K562 (cell line): Measurements from ENCODE around the gene ARHGAP30. TPM values are rescaled to one million over a fixed set of nuclear protein-coding genes. Genes with fewer than 3 reads are reported as not detected.

Experiments used
- ATAC-seq: fragments of 200-7000 bp; cut with Tn5 transposase; 3 replicates; pipeline ENCODE4 v1.9.1; 2020; ENCODE audit warnings: moderate library complexity
- BruUV-seq: library from RNA; stranded (reverse); fragments of 400-500 nt; replicated peaks from 2 replicates; lab custom pipeline; 2021; lab: Mats Ljungman, UMichigan
- CTCF ChIA-PET: fragments of 300-600 bp; formaldehyde crosslinking; extraction: SDS; loops from one replicate; lab custom pipeline; 2021; ENCODE audit warnings: low intra/inter-chr PET ratio; lab: Yijun Ruan, JAX
- POLR2A ChIA-PET: fragments of 300-600, 350-650 bp; sonication (Branson Sonifier 250); formaldehyde crosslinking; extraction: SDS; loops from one replicate; lab custom pipeline; 2021; ENCODE audit warnings: antibody characterized with exemption, inconsistent platforms; lab: Yijun Ruan, JAX
- DNase-seq, 4 experiments: peaks; one replicate each; pipeline versions ENCODE4 v3.0.0 to v3.0.0-alpha.2; 2011 to 2018; ENCODE audit warnings: low spot score in 3 of 4, mixed read lengths in 3 of 4; ENCODE audit errors: extremely low read depth in 1 of 4
- FAIRE-seq: peaks from 2 replicates; lab custom pipeline; 2011; peaks lifted over from hg19 to GRCh38; lab: Jason Lieb, UNC
- H2AFZ ChIP-seq: 2 replicates; pipeline ENCODE4 v1.6.0; 2011; ENCODE audit warnings: low read depth, low read length, control low read depth, inconsistent platforms
- H3K27ac ChIP-seq: fragments of 200-600 bp; 3 replicates; pipeline ENCODE4 v1.8.0; 2011; ENCODE audit warnings: low read depth, mild to moderate bottlenecking, control low read depth, inconsistent platforms, low read length, moderate library complexity, mixed read lengths; ENCODE audit errors: extremely low read depth
- H3K27me3 ChIP-seq, 2 experiments: fragments of 300-600 bp in 1 of 2; 2 replicates in 1 of 2; 3 replicates in 1 of 2; pipeline versions ENCODE4 v1.6.0 to v1.8.0; 2011; ENCODE audit warnings: inconsistent platforms in 2 of 2, low read length in 2 of 2, mild to moderate bottlenecking in 1 of 2, mixed read lengths in 1 of 2, moderate library complexity in 1 of 2; ENCODE audit not compliant: control insufficient read depth in 2 of 2, insufficient read depth in 2 of 2
- H3K36me3 ChIP-seq: fragments of 300-600 bp; 3 replicates; pipeline ENCODE4 v1.8.0; 2011; ENCODE audit warnings: mild to moderate bottlenecking, low read length, inconsistent platforms; ENCODE audit not compliant: control insufficient read depth, insufficient read depth
- H3K4me1 ChIP-seq, 2 experiments: fragments of 200-600 bp in 1 of 2; replicated peaks in 1 of 2; 2 replicates in 1 of 2; 3 replicates in 1 of 2; pipeline versions ENCODE4 v1.5.1 to v1.8.0; 2011; ENCODE audit warnings: inconsistent platforms in 2 of 2, low read length in 2 of 2, mild to moderate bottlenecking in 1 of 2, mixed read lengths in 1 of 2, moderate library complexity in 1 of 2; ENCODE audit not compliant: control insufficient read depth in 2 of 2, insufficient read depth in 2 of 2
- H3K4me2 ChIP-seq: 2 replicates; pipeline ENCODE4 v1.6.1; 2011; ENCODE audit warnings: low read length, control low read depth, inconsistent platforms, mixed read lengths; ENCODE audit not compliant: insufficient read depth
- H3K4me3 ChIP-seq: fragments of 200-600 bp; sonication (generic), shearing (Covaris generic); 2 replicates; pipeline ENCODE4 v1.5.1; 2016; ENCODE audit warnings: control low read depth, inconsistent platforms
- H3K79me2 ChIP-seq: fragments of 200-600 bp; 3 replicates; pipeline ENCODE4 v1.8.0; 2011; ENCODE audit warnings: low read length, inconsistent platforms; ENCODE audit not compliant: control insufficient read depth, insufficient read depth
- H3K9ac ChIP-seq, 2 experiments: 2 replicates each; pipeline versions ENCODE4 v1.6.0 to v1.6.1; 2011; ENCODE audit warnings: low read depth in 2 of 2, low read length in 2 of 2, control low read depth in 1 of 2, inconsistent platforms in 1 of 2, mild to moderate bottlenecking in 1 of 2, mixed read lengths in 1 of 2; ENCODE audit not compliant: insufficient read depth in 1 of 2
- H3K9me1 ChIP-seq: one replicate; pipeline ENCODE4 v1.6.0; 2011; ENCODE audit warnings: inconsistent platforms, mild to moderate bottlenecking, low read length, moderate library complexity; ENCODE audit not compliant: control insufficient read depth, insufficient read depth
- H3K9me3 ChIP-seq: replicated peaks from 2 replicates; pipeline ENCODE4 v1.5.1; 2011; ENCODE audit warnings: low read depth, low read length, inconsistent platforms; ENCODE audit not compliant: control insufficient read depth, insufficient read depth
- H4K20me1 ChIP-seq: replicated peaks from 2 replicates; pipeline ENCODE4 v1.6.1; 2011; ENCODE audit warnings: low read length, inconsistent platforms, mixed read lengths; ENCODE audit not compliant: control insufficient read depth, insufficient read depth
- ATF7 ChIP-seq: fragments of 450-650 bp; IDR thresholded peaks from 2 replicates; pipeline ENCODE4 v1.7.1; 2014; ENCODE audit warnings: mild to moderate bottlenecking, moderate library complexity
- CHD2 ChIP-seq: IDR thresholded peaks from 2 replicates; pipeline ENCODE4 v1.6.1; 2011; ENCODE audit warnings: low read depth, low read length
- HCFC1 ChIP-seq: IDR thresholded peaks from 2 replicates; pipeline ENCODE4 v1.6.1; 2012; ENCODE audit warnings: low read depth, low read length, improper control_type of control experiment
- MAZ ChIP-seq, 2 experiments: fragments of 450-650 bp in 1 of 2; sonication (generic) in 1 of 2; formaldehyde crosslinking; IDR thresholded peaks in 1 of 2; conservative IDR thresholded peaks in 1 of 2; 2 replicates each; pipeline versions ENCODE4 v1.4.0 to v1.5.0; 2020; ENCODE audit warnings: mild to moderate bottlenecking in 1 of 2, missing genetic modification reagents in 1 of 2
- ZBTB7A ChIP-seq: IDR thresholded peaks from 2 replicates; pipeline ENCODE4 v1.6.1; 2011; ENCODE audit warnings: low read depth, mild to moderate bottlenecking, low read length, moderate library complexity, borderline replicate concordance; ENCODE audit not compliant: control insufficient read depth
- ZNF197 ChIP-seq: fragments of 200-800 bp; sonication (Bioruptor generic); IDR thresholded peaks from 2 replicates; pipeline ENCODE4 v1.6.1; 2016; ENCODE audit warnings: low read depth, missing genetic modification characterization, missing compliant biosample characterization
- ZNF354B ChIP-seq: fragments of 250-450 bp; sonication (Bioruptor Pico); IDR thresholded peaks from 2 replicates; pipeline ENCODE4 v1.4.0; 2020
- WGBS: fragments of 100-300 bp; shearing (Covaris generic); methylation state at CpG from one replicate; pipeline ENCODE4 v1.1.6; 2016; ENCODE audit warnings: low coverage, mixed read lengths; ENCODE audit not compliant: insufficient coverage; ENCODE audit errors: missing lambda C conversion rate; 5-methylcytosine and 5-hydroxymethylcytosine counted together
- in situ Hi-C: fragments of 300-500 bp; cut with MboI; formaldehyde crosslinking; loops from 4 replicates; pipeline ENCODE4 v1.15.0; 2018; ENCODE audit warnings: inconsistent platforms, mixed read lengths
- intact Hi-C: fragments of 100-400 bp; cut with micrococcal nuclease; formaldehyde crosslinking; loops from 2 replicates; pipeline ENCODE4 v1.14.2; 2022
- polyA plus RNA-seq, 8 experiments: library from polyadenylated mRNA; depleted of rRNA in 4 of 8; stranded (reverse) in 5 of 8; unstranded in 3 of 8; fragments of >200 nt; fragmentation: Nextera tagmentation in 2 of 8; fragmentation: Illumina TruSeq in 1 of 8; extraction: Ambion mirVana in 2 of 8; extraction: Trizol in 1 of 8; gene quantifications; 2 replicates each; pipeline versions ENCODE4 v1.2.1 to v1.2.3, GENCODE V29; 2011 to 2014; ENCODE audit warnings: inconsistent platforms in 1 of 8, missing spikeins in 1 of 8
- total RNA-seq, 7 experiments: library from RNA; depleted of rRNA in 6 of 7; stranded (reverse); fragments of >200 nt in 6 of 7; fragmentation: Illumina TruSeq in 2 of 7; extraction: Trizol in 2 of 7; gene quantifications; 2 replicates each; pipeline versions ENCODE4 v1.2.1 to v1.2.3, GENCODE V29; 2011 to 2021; ENCODE audit warnings: low replicate concordance in 1 of 7
- TF ChIP-seq, protein P1 (sequence below), 2 experiments: fragments of 450-650 bp in 1 of 2; sonication (generic) in 1 of 2; formaldehyde crosslinking in 1 of 2; IDR thresholded peaks; 2 replicates each; pipeline versions ENCODE4 v1.7.1 to v1.9.0; 2016 to 2022; ENCODE audit warnings: inconsistent platforms in 1 of 2, mild to moderate bottlenecking in 1 of 2, missing genetic modification reagents in 1 of 2
- TF ChIP-seq, protein P2 (sequence below): fragments of 450-650 bp; IDR thresholded peaks from 2 replicates; pipeline ENCODE4 v1.6.1; 2016

Gene ARHGAP30
- total and polyA plus RNA-seq, 9 of the 15 experiments (the other 6 are each of a cell fraction or from before 2014, with no cell fraction given) = 0.01 to 0.73 (median 0.12) TPM

DNA sequence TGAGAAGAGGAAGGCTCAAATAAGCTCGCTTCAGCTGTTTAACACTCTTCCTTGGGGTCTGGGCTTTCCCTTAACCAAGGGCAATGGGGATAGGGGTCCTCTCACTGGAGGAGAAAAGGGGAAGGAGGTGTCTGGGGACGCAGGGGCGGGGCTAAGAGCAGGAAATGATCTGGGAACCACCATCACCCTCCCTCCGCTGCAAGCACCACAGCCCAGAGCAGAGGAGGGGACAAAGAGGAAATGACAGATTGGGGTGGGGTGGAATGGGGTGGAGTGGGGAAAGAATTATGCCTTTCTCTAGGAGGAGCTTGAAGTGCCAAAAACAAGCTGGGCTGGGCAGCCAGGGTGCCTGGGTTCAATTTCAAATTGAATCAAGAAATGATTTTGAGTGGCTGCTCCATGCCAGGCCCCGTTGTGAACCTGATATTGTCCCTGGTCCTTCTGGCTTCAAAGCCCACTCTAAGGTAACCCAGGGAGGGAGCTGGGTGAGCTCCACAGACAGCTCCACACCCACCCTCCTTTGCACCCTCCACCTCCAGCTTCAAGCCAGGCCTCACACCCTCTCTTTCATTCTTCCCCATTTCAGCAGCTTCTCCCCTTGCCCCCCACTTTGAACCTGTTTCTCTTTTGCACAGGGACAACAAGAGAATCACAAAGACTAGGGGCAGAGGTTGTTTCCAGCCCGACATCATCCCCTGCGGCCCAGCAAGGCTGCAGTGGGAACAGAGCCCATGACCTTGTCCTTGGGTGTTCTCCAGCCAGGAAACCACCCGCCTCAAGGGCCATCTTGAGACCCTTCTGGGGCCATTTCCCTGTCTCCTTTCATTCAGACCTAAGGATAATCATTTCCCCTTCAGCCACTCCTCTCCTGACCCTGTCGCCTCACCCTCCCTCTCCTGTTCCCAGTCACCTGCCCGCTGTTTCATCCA lies 1.1 kb downstream of the ARHGAP30 start:
- BruUV-seq = no TSS peak
- peak; percentile 84 for ATAC-seq
- Histone ChIP-seq H4K20me1 (no peaks in the 10 kb centered on the region), H3K9me1 (no peaks in the 10 kb centered on the region), H3K4me2 (peak overlapping the region; percentile 26; the same call in 1 of the 2 replicates), H3K9me3 (no peaks in the 10 kb centered on the region), H3K4me3 (no peak overlapping the region), H3K79me2 (no peaks in the 10 kb centered on the region), H3K36me3 (no peaks in the 10 kb centered on the region), H3K27me3 (no peaks in the 10 kb centered on the region; a peak in 1 of 5 replicates), H3K9ac (peak overlapping the region in 1 of 2 experiments; percentile 62; a peak in 1 of 4 replicates), H2AFZ (peak overlapping the region; percentile 86), H3K27ac (no peak overlapping the region), H3K4me1 (peaks cover 15 to 21% of the 10 kb centered on the region in 2 experiments)
- WGBS = 47% methylated on average over 10 of the region's 10 CpGs
- peak; percentile 75 for FAIRE-seq
- in situ Hi-C loops (no loop called here), intact Hi-C loops (no loop called here)
- ChIA-PET POLR2A (interaction anchor here (0.6 to 3.3 kb wide), 6 partner anchors 18 to 49 kb away, joined by 3 to 19 read pairs (median 3); partner anchors contain the start of gene USF1), CTCF (no interaction called here)
- peak in 2 of 4 experiments; percentile 59 to 62 for DNase-seq
- TF ChIP-seq ZNF354B (CRISPR knock-in tag) = no peak
- TF ChIP-seq CHD2 = no peak
- TF ChIP-seq MAZ (CRISPR knock-in tag; conservative IDR thresholded peaks at IDR 0.05 in 1 of 2, IDR thresholded peaks at IDR 0.05 in 1 of 2) = 0 out of 4 replicates have a peak, but pooled peaks of 1 of the 2 experiments have one; percentile 14
- TF ChIP-seq, protein P1, sequence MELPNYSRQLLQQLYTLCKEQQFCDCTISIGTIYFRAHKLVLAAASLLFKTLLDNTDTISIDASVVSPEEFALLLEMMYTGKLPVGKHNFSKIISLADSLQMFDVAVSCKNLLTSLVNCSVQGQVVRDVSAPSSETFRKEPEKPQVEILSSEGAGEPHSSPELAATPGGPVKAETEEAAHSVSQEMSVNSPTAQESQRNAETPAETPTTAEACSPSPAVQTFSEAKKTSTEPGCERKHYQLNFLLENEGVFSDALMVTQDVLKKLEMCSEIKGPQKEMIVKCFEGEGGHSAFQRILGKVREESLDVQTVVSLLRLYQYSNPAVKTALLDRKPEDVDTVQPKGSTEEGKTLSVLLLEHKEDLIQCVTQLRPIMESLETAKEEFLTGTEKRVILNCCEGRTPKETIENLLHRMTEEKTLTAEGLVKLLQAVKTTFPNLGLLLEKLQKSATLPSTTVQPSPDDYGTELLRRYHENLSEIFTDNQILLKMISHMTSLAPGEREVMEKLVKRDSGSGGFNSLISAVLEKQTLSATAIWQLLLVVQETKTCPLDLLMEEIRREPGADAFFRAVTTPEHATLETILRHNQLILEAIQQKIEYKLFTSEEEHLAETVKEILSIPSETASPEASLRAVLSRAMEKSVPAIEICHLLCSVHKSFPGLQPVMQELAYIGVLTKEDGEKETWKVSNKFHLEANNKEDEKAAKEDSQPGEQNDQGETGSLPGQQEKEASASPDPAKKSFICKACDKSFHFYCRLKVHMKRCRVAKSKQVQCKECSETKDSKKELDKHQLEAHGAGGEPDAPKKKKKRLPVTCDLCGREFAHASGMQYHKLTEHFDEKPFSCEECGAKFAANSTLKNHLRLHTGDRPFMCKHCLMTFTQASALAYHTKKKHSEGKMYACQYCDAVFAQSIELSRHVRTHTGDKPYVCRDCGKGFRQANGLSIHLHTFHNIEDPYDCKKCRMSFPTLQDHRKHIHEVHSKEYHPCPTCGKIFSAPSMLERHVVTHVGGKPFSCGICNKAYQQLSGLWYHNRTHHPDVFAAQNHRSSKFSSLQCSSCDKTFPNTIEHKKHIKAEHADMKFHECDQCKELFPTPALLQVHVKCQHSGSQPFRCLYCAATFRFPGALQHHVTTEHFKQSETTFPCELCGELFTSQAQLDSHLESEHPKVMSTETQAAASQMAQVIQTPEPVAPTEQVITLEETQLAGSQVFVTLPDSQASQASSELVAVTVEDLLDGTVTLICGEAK (IDR thresholded peaks at IDR 0.05) = peak; percentile 49; the same call in 1 of the 2 replicates
- TF ChIP-seq, protein P1 (CRISPR knock-in tag; IDR thresholded peaks at IDR 0.05) = no peak
- TF ChIP-seq ZBTB7A = peak; percentile 22; the same call in 1 of the 2 replicates
- no peak for TF ChIP-seq ZNF197 (CRISPR knock-in tag)
- TF ChIP-seq, protein P2, sequence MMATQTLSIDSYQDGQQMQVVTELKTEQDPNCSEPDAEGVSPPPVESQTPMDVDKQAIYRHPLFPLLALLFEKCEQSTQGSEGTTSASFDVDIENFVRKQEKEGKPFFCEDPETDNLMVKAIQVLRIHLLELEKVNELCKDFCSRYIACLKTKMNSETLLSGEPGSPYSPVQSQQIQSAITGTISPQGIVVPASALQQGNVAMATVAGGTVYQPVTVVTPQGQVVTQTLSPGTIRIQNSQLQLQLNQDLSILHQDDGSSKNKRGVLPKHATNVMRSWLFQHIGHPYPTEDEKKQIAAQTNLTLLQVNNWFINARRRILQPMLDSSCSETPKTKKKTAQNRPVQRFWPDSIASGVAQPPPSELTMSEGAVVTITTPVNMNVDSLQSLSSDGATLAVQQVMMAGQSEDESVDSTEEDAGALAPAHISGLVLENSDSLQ = peak; percentile 67
- TF ChIP-seq HCFC1 = no peak
- no peak for TF ChIP-seq ATF7
